ENCODE measurements around the gene RUNDC3A. TPM values are rescaled to one million over a fixed set of nuclear protein-coding genes. Genes with fewer than 3 reads are reported as not detected.

RUNDC3A gene
- total and polyA plus RNA-seq, 2 of the 13 experiments (the other 11 are each of a cell fraction or from before 2014, with no cell fraction given) = 0.25 TPM; not detected in 1

DNA sequence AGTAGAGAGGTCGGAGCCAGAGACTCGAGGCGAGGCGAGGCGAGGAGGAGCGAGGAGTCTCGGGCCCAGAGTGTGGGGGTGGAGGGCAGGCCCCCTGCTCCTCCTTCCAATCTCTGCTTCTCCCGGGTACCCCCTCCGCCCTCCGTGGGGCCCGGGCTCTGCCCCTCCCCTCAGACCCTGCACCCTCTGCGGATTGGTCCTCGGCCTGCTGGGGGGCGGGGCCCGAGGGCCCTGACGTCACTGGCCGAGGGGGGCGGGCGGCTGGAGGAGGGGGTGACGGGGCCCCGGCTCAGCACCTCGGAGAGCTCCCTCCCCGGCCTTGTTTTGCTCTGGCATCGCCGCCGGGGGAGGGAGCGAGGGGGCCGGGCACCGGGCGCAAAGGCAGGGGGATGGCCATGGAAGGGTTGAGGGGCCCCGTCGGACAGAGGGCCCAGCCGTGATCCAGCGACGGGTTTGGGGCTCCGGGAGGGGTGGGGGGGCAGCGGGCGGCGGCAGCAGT is at the start of gene RUNDC3A (continued):
- TF ChIP-seq, protein P1, sequence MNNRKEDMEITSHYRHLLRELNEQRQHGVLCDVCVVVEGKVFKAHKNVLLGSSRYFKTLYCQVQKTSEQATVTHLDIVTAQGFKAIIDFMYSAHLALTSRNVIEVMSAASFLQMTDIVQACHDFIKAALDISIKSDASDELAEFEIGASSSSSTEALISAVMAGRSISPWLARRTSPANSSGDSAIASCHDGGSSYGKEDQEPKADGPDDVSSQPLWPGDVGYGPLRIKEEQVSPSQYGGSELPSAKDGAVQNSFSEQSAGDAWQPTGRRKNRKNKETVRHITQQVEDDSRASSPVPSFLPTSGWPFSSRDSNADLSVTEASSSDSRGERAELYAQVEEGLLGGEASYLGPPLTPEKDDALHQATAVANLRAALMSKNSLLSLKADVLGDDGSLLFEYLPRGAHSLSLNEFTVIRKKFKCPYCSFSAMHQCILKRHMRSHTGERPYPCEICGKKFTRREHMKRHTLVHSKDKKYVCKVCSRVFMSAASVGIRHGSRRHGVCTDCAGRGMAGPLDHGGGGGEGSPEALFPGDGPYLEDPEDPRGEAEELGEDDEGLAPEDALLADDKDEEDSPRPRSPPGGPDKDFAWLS (CRISPR knock-in tag; IDR thresholded peaks at IDR 0.05; ENCODE audit: borderline replicate concordance) = no peak
- TF ChIP-seq ZNF546 (CRISPR knock-in tag; conservative IDR thresholded peaks at IDR 0.05) (no peak; the same call in 1 of the 2 replicates), ZNF563 (CRISPR knock-in tag; IDR thresholded peaks at IDR 0.05) (peak; percentile 85), ZNF317 (CRISPR knock-in tag; IDR thresholded peaks at IDR 0.05) (peak; percentile 62; the same call in 1 of the 2 replicates), ZNF136 (CRISPR knock-in tag; IDR thresholded peaks at IDR 0.05; ENCODE audit: low read depth) (no peak)
- TF ChIP-seq, protein P2, sequence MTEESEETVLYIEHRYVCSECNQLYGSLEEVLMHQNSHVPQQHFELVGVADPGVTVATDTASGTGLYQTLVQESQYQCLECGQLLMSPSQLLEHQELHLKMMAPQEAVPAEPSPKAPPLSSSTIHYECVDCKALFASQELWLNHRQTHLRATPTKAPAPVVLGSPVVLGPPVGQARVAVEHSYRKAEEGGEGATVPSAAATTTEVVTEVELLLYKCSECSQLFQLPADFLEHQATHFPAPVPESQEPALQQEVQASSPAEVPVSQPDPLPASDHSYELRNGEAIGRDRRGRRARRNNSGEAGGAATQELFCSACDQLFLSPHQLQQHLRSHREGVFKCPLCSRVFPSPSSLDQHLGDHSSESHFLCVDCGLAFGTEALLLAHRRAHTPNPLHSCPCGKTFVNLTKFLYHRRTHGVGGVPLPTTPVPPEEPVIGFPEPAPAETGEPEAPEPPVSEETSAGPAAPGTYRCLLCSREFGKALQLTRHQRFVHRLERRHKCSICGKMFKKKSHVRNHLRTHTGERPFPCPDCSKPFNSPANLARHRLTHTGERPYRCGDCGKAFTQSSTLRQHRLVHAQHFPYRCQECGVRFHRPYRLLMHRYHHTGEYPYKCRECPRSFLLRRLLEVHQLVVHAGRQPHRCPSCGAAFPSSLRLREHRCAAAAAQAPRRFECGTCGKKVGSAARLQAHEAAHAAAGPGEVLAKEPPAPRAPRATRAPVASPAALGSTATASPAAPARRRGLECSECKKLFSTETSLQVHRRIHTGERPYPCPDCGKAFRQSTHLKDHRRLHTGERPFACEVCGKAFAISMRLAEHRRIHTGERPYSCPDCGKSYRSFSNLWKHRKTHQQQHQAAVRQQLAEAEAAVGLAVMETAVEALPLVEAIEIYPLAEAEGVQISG (CRISPR knock-in tag; IDR thresholded peaks at IDR 0.05) = peak; percentile 71
- TF ChIP-seq, protein P3, sequence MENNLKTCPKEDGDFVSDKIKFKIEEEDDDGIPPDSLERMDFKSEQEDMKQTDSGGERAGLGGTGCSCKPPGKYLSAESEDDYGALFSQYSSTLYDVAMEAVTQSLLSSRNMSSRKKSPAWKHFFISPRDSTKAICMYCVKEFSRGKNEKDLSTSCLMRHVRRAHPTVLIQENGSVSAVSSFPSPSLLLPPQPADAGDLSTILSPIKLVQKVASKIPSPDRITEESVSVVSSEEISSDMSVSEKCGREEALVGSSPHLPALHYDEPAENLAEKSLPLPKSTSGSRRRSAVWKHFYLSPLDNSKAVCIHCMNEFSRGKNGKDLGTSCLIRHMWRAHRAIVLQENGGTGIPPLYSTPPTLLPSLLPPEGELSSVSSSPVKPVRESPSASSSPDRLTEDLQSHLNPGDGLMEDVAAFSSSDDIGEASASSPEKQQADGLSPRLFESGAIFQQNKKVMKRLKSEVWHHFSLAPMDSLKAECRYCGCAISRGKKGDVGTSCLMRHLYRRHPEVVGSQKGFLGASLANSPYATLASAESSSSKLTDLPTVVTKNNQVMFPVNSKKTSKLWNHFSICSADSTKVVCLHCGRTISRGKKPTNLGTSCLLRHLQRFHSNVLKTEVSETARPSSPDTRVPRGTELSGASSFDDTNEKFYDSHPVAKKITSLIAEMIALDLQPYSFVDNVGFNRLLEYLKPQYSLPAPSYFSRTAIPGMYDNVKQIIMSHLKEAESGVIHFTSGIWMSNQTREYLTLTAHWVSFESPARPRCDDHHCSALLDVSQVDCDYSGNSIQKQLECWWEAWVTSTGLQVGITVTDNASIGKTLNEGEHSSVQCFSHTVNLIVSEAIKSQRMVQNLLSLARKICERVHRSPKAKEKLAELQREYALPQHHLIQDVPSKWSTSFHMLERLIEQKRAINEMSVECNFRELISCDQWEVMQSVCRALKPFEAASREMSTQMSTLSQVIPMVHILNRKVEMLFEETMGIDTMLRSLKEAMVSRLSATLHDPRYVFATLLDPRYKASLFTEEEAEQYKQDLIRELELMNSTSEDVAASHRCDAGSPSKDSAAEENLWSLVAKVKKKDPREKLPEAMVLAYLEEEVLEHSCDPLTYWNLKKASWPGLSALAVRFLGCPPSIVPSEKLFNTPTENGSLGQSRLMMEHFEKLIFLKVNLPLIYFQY (CRISPR knock-in tag; IDR thresholded peaks at IDR 0.05; ENCODE audit: borderline replicate concordance) = peak; percentile 75; the same call in 1 of the 2 replicates
- TF ChIP-seq, protein P4, sequence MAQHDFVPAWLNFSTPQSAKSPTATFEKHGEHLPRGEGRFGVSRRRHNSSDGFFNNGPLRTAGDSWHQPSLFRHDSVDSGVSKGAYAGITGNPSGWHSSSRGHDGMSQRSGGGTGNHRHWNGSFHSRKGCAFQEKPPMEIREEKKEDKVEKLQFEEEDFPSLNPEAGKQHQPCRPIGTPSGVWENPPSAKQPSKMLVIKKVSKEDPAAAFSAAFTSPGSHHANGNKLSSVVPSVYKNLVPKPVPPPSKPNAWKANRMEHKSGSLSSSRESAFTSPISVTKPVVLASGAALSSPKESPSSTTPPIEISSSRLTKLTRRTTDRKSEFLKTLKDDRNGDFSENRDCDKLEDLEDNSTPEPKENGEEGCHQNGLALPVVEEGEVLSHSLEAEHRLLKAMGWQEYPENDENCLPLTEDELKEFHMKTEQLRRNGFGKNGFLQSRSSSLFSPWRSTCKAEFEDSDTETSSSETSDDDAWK (CRISPR knock-in tag; IDR thresholded peaks at IDR 0.05) = no peak
- TF ChIP-seq, protein P5, sequence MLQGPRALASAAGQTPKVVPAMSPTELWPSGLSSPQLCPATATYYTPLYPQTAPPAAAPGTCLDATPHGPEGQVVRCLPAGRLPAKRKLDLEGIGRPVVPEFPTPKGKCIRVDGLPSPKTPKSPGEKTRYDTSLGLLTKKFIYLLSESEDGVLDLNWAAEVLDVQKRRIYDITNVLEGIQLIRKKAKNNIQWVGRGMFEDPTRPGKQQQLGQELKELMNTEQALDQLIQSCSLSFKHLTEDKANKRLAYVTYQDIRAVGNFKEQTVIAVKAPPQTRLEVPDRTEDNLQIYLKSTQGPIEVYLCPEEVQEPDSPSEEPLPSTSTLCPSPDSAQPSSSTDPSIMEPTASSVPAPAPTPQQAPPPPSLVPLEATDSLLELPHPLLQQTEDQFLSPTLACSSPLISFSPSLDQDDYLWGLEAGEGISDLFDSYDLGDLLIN (CRISPR knock-in tag; IDR thresholded peaks at IDR 0.05; ENCODE audit: borderline replicate concordance) = no peak
- TF ChIP-seq, protein P6, sequence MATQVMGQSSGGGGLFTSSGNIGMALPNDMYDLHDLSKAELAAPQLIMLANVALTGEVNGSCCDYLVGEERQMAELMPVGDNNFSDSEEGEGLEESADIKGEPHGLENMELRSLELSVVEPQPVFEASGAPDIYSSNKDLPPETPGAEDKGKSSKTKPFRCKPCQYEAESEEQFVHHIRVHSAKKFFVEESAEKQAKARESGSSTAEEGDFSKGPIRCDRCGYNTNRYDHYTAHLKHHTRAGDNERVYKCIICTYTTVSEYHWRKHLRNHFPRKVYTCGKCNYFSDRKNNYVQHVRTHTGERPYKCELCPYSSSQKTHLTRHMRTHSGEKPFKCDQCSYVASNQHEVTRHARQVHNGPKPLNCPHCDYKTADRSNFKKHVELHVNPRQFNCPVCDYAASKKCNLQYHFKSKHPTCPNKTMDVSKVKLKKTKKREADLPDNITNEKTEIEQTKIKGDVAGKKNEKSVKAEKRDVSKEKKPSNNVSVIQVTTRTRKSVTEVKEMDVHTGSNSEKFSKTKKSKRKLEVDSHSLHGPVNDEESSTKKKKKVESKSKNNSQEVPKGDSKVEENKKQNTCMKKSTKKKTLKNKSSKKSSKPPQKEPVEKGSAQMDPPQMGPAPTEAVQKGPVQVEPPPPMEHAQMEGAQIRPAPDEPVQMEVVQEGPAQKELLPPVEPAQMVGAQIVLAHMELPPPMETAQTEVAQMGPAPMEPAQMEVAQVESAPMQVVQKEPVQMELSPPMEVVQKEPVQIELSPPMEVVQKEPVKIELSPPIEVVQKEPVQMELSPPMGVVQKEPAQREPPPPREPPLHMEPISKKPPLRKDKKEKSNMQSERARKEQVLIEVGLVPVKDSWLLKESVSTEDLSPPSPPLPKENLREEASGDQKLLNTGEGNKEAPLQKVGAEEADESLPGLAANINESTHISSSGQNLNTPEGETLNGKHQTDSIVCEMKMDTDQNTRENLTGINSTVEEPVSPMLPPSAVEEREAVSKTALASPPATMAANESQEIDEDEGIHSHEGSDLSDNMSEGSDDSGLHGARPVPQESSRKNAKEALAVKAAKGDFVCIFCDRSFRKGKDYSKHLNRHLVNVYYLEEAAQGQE (IDR thresholded peaks at IDR 0.05; ENCODE audit: borderline replicate concordance in 1 of 2, low read depth in 1 of 2, low read length in 2 of 2) = peak; percentile 85 to 98
- TF ChIP-seq, protein P7, sequence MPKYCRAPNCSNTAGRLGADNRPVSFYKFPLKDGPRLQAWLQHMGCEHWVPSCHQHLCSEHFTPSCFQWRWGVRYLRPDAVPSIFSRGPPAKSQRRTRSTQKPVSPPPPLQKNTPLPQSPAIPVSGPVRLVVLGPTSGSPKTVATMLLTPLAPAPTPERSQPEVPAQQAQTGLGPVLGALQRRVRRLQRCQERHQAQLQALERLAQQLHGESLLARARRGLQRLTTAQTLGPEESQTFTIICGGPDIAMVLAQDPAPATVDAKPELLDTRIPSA (CRISPR knock-in tag; IDR thresholded peaks at IDR 0.05; ENCODE audit: borderline replicate concordance) = no peak
